GM18861 (cell line): ENCODE results near the gene CNPY4.

Experiments
- ATAC-seq: cut with Tn5 transposase; IDR thresholded peaks from one replicate; pipeline ENCODE4 v1.9.1; 2021; ENCODE audit not compliant: unreplicated experiment

The CNPY4 gene

GRCh38 chr7:100166317-100166940 is 47.0 kb downstream of the CNPY4 start:
- ATAC-seq: no peak

- no peak for ATAC-seq
Observed at GRCh38 chr7:100166970-100167911, 47.8 kb downstream of the CNPY4 start.

GRCh38 chr7:100167912-100168323 is 48.5 kb downstream of the CNPY4 start:
- ATAC-seq: no peak

DNA sequence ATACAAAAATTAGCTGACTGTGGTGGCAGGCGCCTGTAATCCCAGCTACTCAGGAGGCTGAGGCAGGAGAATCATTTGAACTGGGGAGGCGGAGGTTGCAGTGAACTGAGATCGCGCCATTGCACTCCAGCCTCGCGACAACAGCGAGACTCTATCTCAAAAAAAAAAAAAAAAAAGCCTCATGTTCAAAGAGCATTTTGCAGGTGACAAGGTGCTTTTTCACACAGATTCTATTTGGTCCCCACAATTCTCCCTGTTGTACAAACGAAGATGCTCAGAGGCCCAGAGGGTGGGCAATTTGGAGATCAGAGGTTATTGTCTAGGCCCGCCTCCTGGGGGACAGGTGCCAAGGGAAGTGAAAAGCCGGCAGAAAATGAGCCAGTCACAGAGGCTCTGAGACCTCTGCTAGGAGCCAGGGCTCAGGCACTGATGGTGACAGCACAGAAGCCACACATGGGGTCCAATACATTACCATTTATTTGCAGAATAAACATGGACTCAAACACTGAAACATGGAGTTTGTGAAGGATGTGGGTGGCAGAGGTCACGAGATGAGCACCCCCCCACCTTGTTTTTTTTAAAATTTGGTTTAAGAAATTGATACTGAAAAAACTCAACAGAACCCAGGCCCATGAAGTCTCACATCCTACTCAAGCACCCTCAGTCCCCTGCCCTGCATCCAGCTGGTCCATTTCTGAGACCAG is 49.9 kb downstream of the CNPY4 start:
- ATAC-seq: no peak

DNA sequence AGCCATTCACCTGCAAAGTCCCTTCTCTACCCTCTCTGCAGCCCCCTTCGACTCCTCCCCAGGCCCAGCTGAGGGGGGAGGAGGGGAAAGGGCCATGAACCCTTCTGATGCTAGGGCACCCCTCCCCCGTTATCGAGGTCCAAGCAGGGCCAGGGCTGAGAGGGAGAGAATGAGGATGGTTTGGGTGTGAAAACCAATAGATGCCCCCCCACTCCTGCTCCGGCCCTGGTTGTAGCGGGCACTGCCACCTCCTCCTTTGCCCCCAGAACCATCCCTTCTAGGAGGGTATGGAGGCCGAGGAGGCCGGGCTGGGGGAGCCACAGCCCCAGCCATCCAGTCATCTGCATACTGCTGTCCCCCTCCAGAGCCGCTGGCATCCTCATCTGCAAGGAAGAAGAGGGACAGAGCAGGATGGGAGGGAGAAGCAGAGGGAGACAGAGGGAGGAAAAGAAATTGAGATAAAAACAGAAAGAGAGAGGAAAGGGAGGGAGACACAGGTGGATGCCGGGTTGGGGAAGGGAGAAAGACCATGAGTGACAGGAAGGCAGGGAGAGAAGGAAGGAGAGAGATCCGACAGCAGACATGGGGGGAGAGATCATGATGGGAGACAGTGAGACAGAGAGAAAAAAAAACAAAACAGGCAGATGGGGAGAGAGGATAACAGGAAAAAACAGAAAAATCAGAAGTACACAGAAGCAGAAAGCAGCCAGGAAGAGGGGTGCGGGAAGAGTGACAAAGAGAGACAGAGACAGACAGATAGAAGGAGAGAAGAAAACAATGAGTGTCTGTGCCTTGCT is 50.9 kb downstream of the CNPY4 start:
- no peak for ATAC-seq

- no peak for ATAC-seq
Observed at GRCh38 chr7:100171087-100171681, 51.8 kb downstream of the CNPY4 start.

GRCh38 chr7:100171840-100172239 is 52.4 kb downstream of the CNPY4 start:
- ATAC-seq: no peak

DNA sequence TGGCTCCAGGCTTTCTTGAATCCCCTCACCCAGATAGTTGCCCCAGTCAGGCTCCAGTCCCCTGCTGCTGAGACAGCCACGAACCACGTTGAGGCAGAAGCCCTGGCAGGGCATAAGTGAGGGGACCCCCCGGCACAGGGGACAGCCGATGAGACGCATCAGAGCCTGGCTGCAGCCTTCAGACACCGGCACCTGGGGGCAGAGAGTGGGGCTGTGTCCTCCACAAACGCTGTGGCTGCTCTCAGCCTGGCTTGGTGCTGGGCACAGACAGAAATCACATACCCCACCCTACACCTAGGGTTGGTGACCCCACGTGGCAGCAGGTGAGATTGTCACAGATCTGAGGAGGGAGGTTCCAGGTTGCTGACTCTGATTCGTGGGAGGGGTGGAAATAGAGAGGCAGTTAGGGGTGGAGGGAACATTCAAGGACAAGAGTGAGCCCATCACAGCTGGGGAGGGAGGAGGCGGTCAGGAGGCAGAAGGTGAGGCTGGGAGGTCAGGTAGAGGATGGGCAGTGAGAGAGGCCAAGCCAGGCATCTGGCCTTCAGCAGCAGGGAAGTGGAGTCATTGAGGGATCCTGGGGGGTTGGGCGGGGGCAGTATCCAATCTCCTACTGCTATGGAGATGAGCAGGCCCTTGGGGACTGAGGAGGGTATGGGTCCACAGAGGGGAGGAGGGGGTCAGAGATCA is 54.5 kb downstream of the CNPY4 start:
- ATAC-seq: no peak

GRCh38 chr7:100174582-100174981 is 55.1 kb downstream of the CNPY4 start:
- ATAC-seq: no peak
